NCI-H69 (cell line): Measurements from ENCODE around the gene PPP1R14B.

Source experiments
- DNase-seq: peaks from one replicate; lab custom pipeline; 2025; lab: John Stamatoyannopoulos, UW

Gene PPP1R14B

GRCh38 chr11:64245797-64246620 is 734 bp downstream of the PPP1R14B start:
- peak; percentile 86 for DNase-seq

- peak; percentile 77 for DNase-seq
These were observed 1.3 kb downstream of the PPP1R14B start for GRCh38 chr11:64245401-64245796.

DNA sequence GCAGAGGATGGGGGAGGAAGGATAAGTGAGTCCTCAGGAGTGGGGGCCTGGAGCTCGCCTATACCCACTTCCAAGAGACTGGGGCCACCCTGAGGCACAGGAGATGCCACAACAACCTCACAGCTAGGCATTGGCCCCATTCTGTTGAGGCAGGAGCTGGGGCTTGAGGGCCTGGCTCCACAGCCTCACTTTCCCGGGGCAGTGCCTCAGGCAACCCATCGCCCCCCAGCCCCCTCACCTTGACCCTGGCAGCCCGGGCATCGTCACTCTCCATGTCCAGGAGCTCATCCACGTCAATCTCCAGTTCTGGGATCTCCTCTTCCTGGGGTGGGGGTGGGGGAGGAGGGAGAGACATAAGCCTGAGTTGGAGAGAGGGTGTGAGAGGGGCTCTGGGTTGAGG is 1.8 kb downstream of the PPP1R14B start:
- DNase-seq = no peak

DNA sequence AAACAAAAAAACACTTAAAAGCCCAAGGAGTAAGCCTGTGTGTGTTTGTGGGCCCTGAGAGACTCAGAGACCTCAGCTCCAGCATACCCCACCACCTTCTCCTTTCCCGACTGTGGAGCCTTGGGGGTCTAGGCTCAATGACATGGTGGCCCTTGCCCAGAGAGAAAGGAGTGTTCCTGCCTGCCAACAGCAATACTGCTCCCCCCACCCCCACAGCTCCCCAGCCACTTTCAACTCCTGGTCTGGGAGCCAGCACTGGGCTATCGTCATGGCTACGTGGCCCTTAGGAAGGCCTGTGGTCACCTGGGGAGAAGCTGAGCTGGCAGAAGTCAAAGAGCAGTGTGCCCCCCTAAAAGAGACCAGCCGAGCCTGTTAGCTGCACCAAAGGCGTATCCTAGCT is 2.6 kb downstream of the PPP1R14B start:
- no peak for DNase-seq

GRCh38 chr11:64243236-64243854 is 3.4 kb downstream of the PPP1R14B start:
- DNase-seq = no peak

- DNase-seq = peak; percentile 71
These were observed 5.0 kb downstream of the PPP1R14B start for GRCh38 chr11:64241491-64242374.

- DNase-seq = peak; percentile 99
These were observed 5.6 kb downstream of the PPP1R14B start for GRCh38 chr11:64241241-64241490.

- DNase-seq = peak; percentile 99
These were observed 6.1 kb downstream of the PPP1R14B start, which contains the start of gene FKBP2 for GRCh38 chr11:64240435-64241240. TSS of gene FKBP2 (plus strand) at chr11:64241095. CDS start at chr11:64242388, 1,293 bp downstream.

- no peak for DNase-seq
These were observed 6.9 kb downstream of the PPP1R14B start for GRCh38 chr11:64239662-64240434.

GRCh38 chr11:64238999-64239398 is 7.7 kb downstream of the PPP1R14B start:
- no peak for DNase-seq

GRCh38 chr11:64238076-64238475 is 8.7 kb downstream of the PPP1R14B start:
- DNase-seq = peak; percentile 87

- peak; percentile 97 for DNase-seq
These were observed 9.2 kb downstream of the PPP1R14B start for GRCh38 chr11:64237484-64237951.

DNA sequence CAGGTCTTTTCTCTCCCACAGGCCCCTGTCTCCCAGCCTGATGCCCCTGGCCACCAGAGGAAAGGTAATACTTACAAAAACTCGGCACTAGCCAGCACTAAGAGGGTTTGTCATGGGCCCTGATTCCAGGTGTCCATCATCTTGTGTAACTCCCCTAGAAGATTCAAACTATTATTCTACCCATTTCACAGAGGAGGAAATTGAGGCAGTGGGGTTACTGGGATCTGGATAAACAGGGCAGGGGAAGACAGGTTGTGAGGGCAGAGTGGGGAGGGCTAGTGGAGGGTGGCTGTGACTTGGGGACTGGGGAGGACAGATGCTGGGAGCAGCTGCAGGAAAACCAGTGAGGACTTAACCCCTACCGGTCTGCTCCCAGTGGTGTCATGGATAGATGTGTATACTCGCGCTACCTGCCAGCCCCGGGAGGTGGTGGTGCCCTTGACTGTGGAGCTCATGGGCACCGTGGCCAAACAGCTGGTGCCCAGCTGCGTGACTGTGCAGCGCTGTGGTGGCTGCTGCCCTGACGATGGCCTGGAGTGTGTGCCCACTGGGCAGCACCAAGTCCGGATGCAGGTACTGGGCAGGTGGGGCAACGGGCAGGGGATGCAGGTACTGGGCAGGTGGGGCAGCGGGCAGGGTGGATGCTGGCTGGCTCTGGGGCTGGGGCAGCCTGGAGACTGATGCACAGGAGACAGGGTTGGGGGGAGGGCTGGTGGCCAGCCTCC is 11.1 kb downstream of the PPP1R14B start:
- peak; percentile 58 for DNase-seq

DNA sequence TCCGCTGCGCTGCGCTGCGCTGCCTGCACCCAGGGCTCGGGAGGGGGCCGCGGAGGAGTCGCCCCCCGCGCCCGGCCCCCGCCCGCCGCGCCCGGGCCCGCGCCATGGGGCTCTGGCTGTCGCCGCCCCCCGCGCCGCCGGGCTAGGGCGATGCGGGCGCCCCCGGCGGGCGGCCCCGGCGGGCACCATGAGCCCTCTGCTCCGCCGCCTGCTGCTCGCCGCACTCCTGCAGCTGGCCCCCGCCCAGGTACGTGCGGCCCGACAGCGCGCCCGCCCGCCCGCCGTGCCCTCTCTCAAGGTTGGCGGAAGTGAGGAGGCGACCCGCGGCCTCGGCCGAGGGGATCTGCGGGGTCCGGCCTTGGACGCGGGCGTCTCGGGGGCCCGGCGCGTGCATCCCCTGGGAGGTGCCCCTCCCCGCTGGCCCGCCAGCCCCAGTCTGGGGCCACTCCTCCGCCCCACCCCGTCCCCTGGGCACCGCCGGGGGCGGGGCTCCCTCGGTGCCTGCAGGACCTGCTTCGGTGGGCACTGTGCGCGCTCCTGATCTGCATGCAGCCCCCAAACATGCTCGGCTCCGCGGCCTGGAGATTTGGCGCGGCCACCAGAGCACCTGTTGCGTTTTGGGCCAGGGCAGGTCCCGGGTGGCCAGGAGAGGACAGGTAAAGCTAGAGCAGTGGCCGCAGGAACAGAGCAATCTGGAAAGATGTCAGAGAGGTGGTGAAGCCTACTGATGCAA is 11.9 kb downstream of the PPP1R14B start:
- DNase-seq = peak; percentile 83

- peak; percentile 88 for DNase-seq
These were observed 12.7 kb downstream of the PPP1R14B start, which contains the start of gene VEGFB for GRCh38 chr11:64233913-64234586. TSS of gene VEGFB (plus strand) at chr11:64234584. CDS start at chr11:64234834, 250 bp downstream.

DNA sequence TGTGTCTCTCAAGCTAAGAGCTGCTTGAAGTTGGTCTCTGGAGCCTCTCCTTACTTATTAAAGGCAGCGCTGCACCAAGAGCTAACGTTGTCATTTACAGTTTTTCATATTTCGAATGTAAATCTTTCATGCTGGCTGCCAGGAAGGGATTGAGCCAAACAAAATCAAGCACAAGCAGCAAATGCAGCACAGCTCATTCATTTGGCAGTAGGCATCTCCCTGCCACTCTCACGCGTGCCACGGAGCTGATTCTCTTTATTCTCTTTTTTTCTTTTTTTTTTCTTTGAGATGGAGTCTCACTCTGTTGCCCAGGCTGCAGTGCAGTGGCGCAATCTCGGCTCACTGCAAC is 13.8 kb downstream of the PPP1R14B start:
- DNase-seq = no peak

GRCh38 chr11:64232182-64232966 is 14.4 kb downstream of the PPP1R14B start:
- no peak for DNase-seq

DNA sequence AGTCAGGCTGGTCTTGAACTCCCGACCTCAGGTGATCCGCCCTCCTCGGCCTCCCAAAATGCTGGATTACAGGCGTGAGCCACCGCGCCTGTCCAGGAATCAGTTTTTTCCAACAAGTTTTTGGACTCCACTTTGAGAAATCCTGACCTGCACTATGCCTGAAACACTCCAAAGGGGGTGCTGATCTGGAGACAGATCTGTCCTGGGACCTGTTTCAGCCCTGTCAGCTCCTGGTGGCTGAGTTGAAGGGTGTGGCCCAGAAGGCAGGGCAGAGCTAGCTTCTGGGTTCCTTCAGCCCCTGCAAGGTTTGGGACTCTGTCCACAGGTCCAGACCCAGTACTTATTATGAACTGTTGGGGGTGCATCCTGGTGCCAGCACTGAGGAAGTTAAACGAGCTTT is 15.2 kb downstream of the PPP1R14B start:
- DNase-seq = no peak
